ACHN (cell line): ENCODE measurements around the gene ACSBG1.
"Not testable (repeated sequence)": the region's sequence is repeated elsewhere in the genome, so short reads cannot be mapped to it uniquely, and the experiment has no call there.

Experiments
- DNase-seq: peaks from one replicate; pipeline ENCODE4 v3.0.0-alpha.2; 2015
- in situ Hi-C: cut with HindIII; loops from 2 replicates; pipeline ENCODE4 v1.10.0; 2017; ENCODE audit warnings: low sequenced_read_pairs, low pct_ligation_motif_present, low pct_unique_long_range_greater_than_20kb

The ACSBG1 gene

GRCh38 chr15:78259232-78259631, 24.9 kb upstream of the ACSBG1 start:
- no peak for DNase-seq
- in situ Hi-C loops, result loop anchor here (25.0 kb wide), 1 partner anchor 122 kb away; the partner anchor contains the start of genes CIB2 and IDH3A

- in situ Hi-C loops, result loop anchor here (25.0 kb wide), 1 partner anchor 120 kb away; the partner anchor contains the start of genes CIB2 and IDH3A
- no peak for DNase-seq
Measured at GRCh38 chr15:78257681-78258080, 23.3 kb upstream of the ACSBG1 start.

DNA sequence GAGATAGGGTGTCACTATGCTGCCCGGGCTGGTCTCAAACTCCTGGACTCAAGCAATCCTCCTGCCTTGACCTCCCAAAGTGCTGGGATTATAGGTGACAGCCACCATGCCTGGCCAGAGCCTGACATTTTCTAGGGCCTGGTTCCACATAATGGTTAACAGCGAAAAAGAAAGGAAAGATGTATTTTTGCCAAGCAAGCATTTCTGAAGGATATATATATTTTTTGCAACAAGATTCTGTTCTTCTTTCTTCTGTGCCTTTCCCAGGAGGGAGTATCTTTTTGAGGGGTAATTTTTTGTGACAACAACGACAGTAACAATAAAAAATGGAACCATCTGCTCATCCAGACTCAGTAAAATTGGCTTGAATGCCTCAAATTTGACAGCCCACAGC, 21.7 kb upstream of the ACSBG1 start:
- in situ Hi-C loops, result loop anchor here (25.0 kb wide), 1 partner anchor 119 kb away; the partner anchor contains the start of genes CIB2 and IDH3A

DNA sequence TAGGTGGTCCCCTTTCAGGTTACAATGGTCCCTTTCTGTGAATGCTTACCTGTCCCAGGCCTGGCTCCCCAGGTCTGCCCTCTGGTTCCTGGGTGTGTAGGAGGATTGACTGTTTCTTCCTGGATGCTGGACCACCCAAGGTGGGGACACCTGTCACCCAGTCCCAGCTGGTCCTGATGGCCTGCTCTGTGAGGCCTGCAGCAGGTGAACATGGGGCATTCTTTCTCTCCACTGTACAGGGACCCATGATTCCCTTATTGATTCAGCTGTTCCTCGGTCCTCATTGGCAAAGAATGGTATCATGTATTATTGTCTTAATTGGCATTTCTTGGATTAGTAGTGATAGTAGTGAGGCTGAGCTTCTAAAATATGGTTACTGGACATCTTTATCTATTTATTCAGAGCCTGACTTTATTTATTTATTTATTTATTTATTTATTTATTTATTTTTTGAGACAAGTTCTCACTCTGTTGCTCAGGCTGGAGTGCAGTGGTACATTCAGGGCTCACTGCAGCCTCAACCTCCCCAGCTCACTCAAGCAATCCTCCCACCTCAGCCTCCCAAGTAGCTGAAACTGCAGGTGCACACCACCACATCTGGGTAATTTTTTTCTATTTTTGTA, 21.2 kb upstream of the ACSBG1 start:
- in situ Hi-C loops, result loop anchor here (25.0 kb wide), 1 partner anchor 118 kb away; the partner anchor contains the start of genes CIB2 and IDH3A
- no peak for DNase-seq

More for the DNA sequence above, 21.7 kb upstream of the ACSBG1 start:
- DNase-seq, result no peak

DNA sequence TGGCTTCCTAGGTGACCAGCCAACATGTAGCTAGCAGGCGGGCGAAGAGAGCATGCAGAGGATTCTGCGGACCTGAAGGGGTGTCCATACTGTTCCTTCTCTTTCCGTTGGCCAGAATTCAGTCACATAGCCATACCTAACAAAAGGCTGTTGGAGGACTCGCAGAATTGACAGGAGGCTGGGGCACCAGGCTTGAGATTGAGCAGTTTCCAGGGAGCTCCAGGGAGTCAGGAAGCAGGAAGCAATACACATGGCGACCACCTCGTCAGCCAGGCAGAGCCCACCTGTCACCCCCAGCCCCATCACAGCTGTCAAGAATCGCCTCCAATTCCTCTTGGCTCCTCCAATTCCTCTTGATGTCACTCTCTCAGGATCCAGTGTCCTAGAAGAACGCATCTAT, 16.8 kb upstream of the ACSBG1 start:
- in situ Hi-C loops, result loop anchor here (25.0 kb wide), 1 partner anchor 114 kb away; the partner anchor contains the start of genes CIB2 and IDH3A
- DNase-seq, result no peak

- in situ Hi-C loops, result no loop called here
- no peak for DNase-seq
Measured at GRCh38 chr15:78249131-78249530, 14.8 kb upstream of the ACSBG1 start.

GRCh38 chr15:78247911-78248310, 13.5 kb upstream of the ACSBG1 start:
- DNase-seq, result no peak
- in situ Hi-C loops, result no loop called here

DNA sequence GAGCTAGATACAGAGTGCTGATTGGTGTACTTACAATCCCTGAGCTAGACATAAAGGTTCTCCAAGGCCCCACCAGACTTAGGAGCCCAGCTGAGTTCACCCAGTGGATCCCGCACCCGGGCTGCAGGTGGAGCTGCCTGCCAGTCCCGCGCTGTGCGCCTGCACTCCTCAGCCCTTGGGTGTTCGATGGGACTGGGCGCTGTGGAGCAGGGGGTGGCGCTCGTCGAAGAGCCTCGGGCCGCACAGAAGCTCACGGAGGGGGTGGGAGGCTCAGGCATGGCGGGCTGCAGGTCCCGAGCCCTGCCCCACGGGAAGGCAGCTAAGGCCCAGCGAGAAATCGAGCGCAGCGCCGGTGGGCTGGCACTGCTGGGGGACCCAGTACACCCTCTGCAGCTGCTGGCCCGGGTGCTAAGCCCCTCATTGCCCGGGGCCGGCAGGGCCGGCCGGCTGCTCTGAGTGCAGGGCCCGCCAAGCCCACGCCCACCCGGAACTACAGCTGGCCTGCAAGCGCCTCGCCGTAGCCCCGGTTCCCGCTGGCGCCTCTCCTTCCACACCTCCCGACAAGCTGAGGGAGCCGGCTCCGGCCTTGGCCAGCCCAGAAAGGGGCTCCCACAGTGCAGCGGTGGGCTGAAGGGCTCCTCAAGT, 11.7 kb upstream of the ACSBG1 start:
- in situ Hi-C loops, DNase-seq: not testable (repeated sequence)

DNA sequence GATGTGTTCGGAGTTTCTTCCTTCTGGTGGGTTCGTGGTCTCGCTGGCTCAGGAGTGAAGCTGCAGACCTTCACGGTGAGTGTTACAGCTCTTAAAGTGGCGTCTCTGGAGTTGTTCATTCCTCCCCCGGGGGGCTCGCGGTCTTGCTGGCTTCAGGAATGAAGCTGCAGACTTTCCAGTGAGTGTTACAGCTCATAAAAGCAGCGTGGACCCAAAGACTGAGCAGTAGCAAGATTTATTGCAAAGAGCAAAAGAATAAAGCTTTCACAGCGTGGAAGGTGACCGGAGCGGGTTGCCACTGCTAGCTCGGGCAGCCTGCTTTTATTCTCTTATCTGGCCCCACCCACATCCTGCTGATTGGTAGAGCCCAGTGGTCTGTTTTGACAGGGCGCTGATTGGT, 11.0 kb upstream of the ACSBG1 start:
- DNase-seq, in situ Hi-C loops: not testable (repeated sequence)

DNA sequence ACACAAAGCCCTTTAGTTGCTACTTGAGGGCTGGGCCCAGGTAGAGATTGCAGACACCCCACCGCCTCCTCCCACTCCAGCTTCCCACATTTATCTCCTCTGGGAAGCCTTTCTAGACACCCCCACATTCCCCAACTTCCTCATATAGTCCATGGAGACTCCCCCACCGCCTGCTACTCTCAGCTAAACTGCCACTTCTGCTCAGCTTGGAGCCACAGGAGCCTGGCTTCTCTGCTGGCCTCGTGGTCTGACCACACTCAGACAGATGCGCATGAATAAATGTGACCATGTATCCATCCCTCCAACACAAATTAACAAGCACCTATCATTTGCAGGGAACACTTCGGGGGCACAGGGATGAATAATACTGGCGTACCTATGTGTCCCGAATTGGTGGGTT, 10.5 kb upstream of the ACSBG1 start:
- DNase-seq, result no peak
- in situ Hi-C loops, result no loop called here

DNA sequence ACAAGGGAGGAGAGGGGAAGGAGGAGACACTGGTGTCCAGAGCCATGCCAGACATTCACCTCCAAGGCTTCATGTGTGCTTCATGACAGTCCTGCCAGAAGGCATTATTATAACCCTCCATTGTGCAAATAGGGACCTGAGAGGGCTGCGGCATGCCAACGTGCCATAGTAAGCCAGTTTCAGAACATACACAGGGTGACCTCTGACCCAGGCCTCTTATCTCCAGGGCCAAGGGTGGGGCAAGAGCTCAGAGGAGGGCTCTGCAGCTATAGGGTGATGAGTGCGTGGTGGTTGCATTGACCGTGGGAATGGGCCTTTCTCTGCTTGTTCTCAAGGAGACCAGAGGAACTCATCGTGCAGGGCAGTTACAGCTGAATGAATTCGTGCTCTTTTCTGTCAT, 9.7 kb upstream of the ACSBG1 start:
- no peak for DNase-seq
- in situ Hi-C loops, result no loop called here

GRCh38 chr15:78243491-78243941, 9.2 kb upstream of the ACSBG1 start:
- peak; percentile 61 for DNase-seq
- in situ Hi-C loops, result no loop called here

GRCh38 chr15:78243058-78243457, 8.7 kb upstream of the ACSBG1 start:
- in situ Hi-C loops, result no loop called here
- DNase-seq, result no peak

- DNase-seq, result peak; percentile 36
- in situ Hi-C loops, result no loop called here
Measured at GRCh38 chr15:78242128-78242527, 7.8 kb upstream of the ACSBG1 start.

DNA sequence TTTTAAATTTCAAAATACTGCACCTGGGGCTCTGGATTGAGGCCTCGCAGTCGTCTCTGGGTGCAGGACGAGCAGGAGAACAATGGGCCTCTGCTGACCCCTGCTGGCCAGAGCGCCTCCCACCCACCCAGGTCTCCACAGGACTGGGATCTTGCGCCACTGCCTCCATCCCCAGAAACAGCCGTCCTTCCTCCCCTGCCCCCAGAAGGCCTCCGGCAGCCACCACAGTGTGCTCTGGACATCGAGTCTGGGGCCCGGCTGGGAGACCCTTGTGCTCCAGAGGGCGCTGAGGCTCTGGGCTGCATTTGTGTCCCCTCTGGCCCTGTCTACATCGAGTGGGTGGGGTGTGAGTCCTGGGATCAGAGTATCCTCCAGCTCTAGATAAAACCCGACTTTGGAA, 6.7 kb upstream of the ACSBG1 start:
- DNase-seq, result peak; percentile 65
- in situ Hi-C loops, result no loop called here

DNA sequence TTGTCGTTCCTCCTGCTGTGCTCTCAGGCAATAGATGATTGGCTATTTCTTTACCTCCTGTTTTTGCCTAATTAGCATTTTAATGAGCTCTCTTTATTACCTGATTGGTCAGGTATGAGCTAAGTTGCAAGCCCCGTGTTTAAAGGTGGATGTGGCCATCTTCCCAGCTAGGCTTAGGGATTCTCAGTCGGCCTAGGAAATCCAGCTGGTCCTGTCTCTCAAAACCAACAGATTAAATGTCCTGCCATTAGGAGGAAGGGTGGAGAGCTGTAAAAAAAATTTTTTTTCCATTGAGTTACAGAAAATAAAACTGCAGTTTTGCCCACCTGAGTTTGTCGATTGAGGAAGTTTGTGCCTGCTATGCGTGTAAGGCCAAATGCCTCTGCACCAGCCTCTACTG, 5.4 kb upstream of the ACSBG1 start:
- in situ Hi-C loops, result no loop called here
- DNase-seq, result no peak

- in situ Hi-C loops, result no loop called here
Measured at GRCh38 chr15:78237146-78237545, 2.8 kb upstream of the ACSBG1 start.

DNA sequence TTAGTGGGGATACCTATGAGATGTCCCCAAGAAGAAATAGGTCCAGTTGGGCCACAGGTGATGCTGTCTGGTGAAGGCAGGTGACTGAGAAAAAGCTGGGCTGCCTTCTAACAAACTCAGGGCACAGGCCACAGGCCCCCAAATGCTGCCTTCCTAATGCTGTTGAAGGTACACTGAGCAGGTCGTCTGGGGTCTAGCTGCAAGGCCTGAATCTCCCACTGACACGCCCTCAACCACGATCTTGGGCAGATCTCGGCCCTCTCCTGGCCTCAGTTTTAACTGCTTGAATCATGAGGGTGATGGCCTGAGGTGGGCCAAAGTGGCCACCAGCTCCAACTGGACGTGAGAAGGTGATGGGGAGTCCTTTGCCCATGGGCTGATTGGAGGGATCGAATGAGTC, 2.1 kb upstream of the ACSBG1 start:
- in situ Hi-C loops, result no loop called here

More at GRCh38 chr15:78237146-78237545, 2.8 kb upstream of the ACSBG1 start:
- no peak for DNase-seq

DNA sequence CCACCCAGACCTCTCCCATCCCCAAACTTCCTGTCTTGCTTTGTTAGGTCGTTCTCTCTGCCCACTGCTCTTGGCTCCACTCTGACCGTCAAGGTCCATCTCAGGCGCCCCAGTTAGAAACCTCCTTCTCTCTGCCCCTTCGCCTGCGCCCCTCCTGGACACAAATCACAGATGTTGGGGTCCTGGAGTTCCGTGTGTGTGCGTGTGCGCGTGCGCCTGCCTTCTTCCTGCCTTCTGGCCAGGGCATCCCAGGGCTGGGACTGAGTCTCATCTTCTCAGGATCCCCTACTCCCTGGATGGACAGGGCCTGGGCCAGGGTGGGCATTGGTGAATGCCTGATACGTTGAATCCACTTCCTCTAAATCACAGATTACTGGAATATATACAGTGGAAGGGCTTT, 869 bp downstream of the ACSBG1 start:
- no peak for DNase-seq
- in situ Hi-C loops, result no loop called here

More for the DNA sequence above, 2.1 kb upstream of the ACSBG1 start:
- DNase-seq, result no peak

DNA sequence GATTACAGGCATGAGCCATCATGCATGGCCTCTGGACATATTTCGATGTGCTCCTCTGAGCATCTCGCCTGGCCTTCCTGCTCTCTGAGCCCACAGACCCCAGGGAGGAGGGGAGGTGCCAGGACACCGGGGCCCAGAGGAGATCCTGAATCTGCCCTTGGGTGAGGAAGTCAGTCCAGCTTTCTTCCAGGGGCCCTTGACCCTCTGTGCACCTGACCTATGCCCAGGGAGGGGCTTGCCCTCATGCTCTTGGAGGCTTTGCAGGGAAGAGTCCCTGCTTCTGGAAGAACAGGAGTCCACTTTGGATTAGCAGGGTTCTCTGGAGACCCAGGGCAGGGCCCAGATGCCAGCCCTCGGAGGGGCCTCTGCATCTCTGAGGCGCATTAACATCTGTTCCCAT, 1.4 kb downstream of the ACSBG1 start:
- no peak for DNase-seq
- in situ Hi-C loops, result no loop called here
